Testis (tissue), 2 donors: ENCODE results near the gene FANCB.

Source experiments
- POLR2A ChIP-seq: fragments of 450-650 bp; IDR thresholded peaks from one replicate; pipeline ENCODE4 v1.6.1; 2017; ENCODE audit warnings: antibody characterized with exemption, mild to moderate bottlenecking, moderate library complexity
- TF ChIP-seq, protein P1 (sequence below), 3 experiments: fragments of 450-650 bp in 2 of 3; fragments of 200-600 bp in 1 of 3; sonication (generic) in 1 of 3; IDR thresholded peaks; one replicate each; pipeline ENCODE4 v1.5.1; 2016 to 2019; ENCODE audit warnings: antibody characterized with exemption in 3 of 3, mild to moderate bottlenecking in 2 of 3, moderate library complexity in 1 of 3

DNA sequence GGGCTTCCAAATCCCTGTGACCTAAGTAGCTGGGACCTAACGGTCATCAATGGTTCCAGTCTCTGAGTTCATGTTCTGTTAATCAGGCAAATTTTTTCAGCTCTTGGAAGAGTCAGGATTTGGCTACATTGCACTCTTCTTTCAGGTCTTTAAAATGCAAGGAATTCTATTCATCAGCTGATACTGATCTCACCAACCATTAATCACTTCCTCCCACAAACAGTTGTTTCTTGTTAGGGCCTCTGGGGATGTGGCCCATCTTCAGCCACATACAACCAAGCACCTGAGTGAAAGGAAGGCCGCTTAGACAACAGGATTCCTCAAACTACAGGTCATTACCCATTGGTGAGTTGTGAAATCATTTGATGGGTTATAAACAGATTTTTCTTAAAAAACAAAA lies 71.7 kb downstream of the FANCB start:
- TF ChIP-seq POLR2A, result no peak
- TF ChIP-seq, protein P1, sequence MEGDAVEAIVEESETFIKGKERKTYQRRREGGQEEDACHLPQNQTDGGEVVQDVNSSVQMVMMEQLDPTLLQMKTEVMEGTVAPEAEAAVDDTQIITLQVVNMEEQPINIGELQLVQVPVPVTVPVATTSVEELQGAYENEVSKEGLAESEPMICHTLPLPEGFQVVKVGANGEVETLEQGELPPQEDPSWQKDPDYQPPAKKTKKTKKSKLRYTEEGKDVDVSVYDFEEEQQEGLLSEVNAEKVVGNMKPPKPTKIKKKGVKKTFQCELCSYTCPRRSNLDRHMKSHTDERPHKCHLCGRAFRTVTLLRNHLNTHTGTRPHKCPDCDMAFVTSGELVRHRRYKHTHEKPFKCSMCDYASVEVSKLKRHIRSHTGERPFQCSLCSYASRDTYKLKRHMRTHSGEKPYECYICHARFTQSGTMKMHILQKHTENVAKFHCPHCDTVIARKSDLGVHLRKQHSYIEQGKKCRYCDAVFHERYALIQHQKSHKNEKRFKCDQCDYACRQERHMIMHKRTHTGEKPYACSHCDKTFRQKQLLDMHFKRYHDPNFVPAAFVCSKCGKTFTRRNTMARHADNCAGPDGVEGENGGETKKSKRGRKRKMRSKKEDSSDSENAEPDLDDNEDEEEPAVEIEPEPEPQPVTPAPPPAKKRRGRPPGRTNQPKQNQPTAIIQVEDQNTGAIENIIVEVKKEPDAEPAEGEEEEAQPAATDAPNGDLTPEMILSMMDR (IDR thresholded peaks at IDR 0.05), result no peak
